Loucy (cell line): Measurements from ENCODE around the gene R3HDM1.

Experiments used
- CTCF ChIP-seq: fragments of 200-600 bp; sonication (generic); conservative IDR thresholded peaks from 2 replicates; pipeline ENCODE4 v1.5.1; 2014; ENCODE audit warnings: mild to moderate bottlenecking, antibody characterized with exemption, low read length
- EZH2phosphoT487 ChIP-seq: fragments of 200-600 bp; IDR thresholded peaks from 2 replicates; pipeline ENCODE4 v1.6.1; 2018; ENCODE audit warnings: antibody characterized with exemption, mild to moderate bottlenecking, moderate library complexity, borderline replicate concordance

GRCh38 chr2:135552887-135553286 lies 21.6 kb downstream of the R3HDM1 start:
- TF ChIP-seq CTCF (no peak), EZH2phosphoT487 (no peak)
